ENCODE data around the gene DNAAF9. TPM values are rescaled to one million over a fixed set of nuclear protein-coding genes. Genes with fewer than 3 reads are reported as not detected.

DNAAF9 gene
- 6.3 and 7.7 TPM in 2 replicates for total RNA-seq

GRCh38 chr20:3407040-3407770, at the start of gene DNAAF9:
Gene DNAAF9 (minus strand): TSS chr20:3407669. CDS start chr20:3407557, 112 bp downstream.

Other genes with a start within 250 kb of the DNAAF9 start
- gene FASTKD5, start 247.8 kb downstream of the DNAAF9 start, total RNA-seq: 8.3 and 14.7 TPM in 2 replicates
- gene UBOX5, start 247.8 kb downstream of the DNAAF9 start, total RNA-seq: 2.2 and 4.5 TPM in 2 replicates
- 6.4 and 9.4 TPM in 2 replicates for gene LZTS3, start 234.1 kb downstream of the DNAAF9 start, total RNA-seq
- 47.7 and 59.8 TPM in 2 replicates for gene DDRGK1, start 203.0 kb downstream of the DNAAF9 start, total RNA-seq
- gene ITPA, start 198.2 kb downstream of the DNAAF9 start, total RNA-seq: 57.6 and 63.1 TPM in 2 replicates
- 3.6 and 6.8 TPM in 2 replicates for gene SLC4A11, start 168.5 kb downstream of the DNAAF9 start, total RNA-seq
- gene ATRN, start 63.3 kb upstream of the DNAAF9 start, total RNA-seq: 17.4 and 29.0 TPM in 2 replicates

All from hair follicular keratinocyte (primary cell).